Mesendoderm (in vitro differentiated cells): Measurements from ENCODE around the gene TSPYL2. TPM values are rescaled to one million over a fixed set of nuclear protein-coding genes. Genes with fewer than 3 reads are reported as not detected.

ENCODE experiments used
- DNase-seq: peaks from one replicate; pipeline ENCODE4 v3.0.0; 2013
- H2AK5ac ChIP-seq: 2 replicates; pipeline ENCODE4 v1.6.1; 2013; ENCODE audit warnings: low read length, inconsistent platforms
- H2BK120ac ChIP-seq: 2 replicates; pipeline ENCODE4 v1.6.1; 2013; ENCODE audit warnings: low read depth, mild to moderate bottlenecking, low read length, moderate library complexity, mixed read lengths
- H2BK15ac ChIP-seq: replicated peaks from 2 replicates; pipeline ENCODE4 v1.6.1; 2013; ENCODE audit warnings: low read depth, mild to moderate bottlenecking, moderate library complexity
- H2BK5ac ChIP-seq: 2 replicates; pipeline ENCODE4 v1.6.1; 2013; ENCODE audit warnings: low read length, inconsistent platforms
- H3K18ac ChIP-seq: 2 replicates; pipeline ENCODE4 v1.6.1; 2013; ENCODE audit warnings: mild to moderate bottlenecking, low read length, mixed read lengths
- H3K23ac ChIP-seq: one replicate; pipeline ENCODE4 v1.6.1; 2013; ENCODE audit warnings: low read length
- H3K27ac ChIP-seq: 2 replicates; pipeline ENCODE4 v1.5.1; 2013; ENCODE audit warnings: low read depth, mild to moderate bottlenecking, inconsistent platforms, low read length, moderate library complexity
- H3K27me3 ChIP-seq: 2 replicates; pipeline ENCODE4 v1.6.1; 2013; ENCODE audit warnings: low read length, control low read depth, mild to moderate bottlenecking, inconsistent platforms; ENCODE audit not compliant: insufficient read depth, poor library complexity
- H3K36me3 ChIP-seq: 2 replicates; pipeline ENCODE4 v1.6.1; 2013; ENCODE audit warnings: low read length, inconsistent platforms; ENCODE audit not compliant: control insufficient read depth, insufficient read depth
- H3K4ac ChIP-seq: one replicate; pipeline ENCODE4 v1.6.1; 2013; ENCODE audit warnings: low read depth, mild to moderate bottlenecking, low read length, moderate library complexity
- H3K4me1 ChIP-seq: 2 replicates; pipeline ENCODE4 v1.6.1; 2013; ENCODE audit warnings: low read depth, low read length, inconsistent platforms; ENCODE audit not compliant: control insufficient read depth
- H3K4me2 ChIP-seq: 2 replicates; pipeline ENCODE4 v1.6.1; 2013; ENCODE audit warnings: low read length
- H3K4me3 ChIP-seq: 2 replicates; pipeline ENCODE4 v1.5.1; 2013; ENCODE audit warnings: mild to moderate bottlenecking, low read length
- H3K56ac ChIP-seq: one replicate; pipeline ENCODE4 v1.6.1; 2013; ENCODE audit warnings: low read length
- H3K79me1 ChIP-seq: 2 replicates; pipeline ENCODE4 v1.6.1; 2013; ENCODE audit warnings: low read length, inconsistent platforms
- H3K79me2 ChIP-seq: 2 replicates; pipeline ENCODE4 v1.6.1; 2013; ENCODE audit warnings: mild to moderate bottlenecking, low read length; ENCODE audit not compliant: control insufficient read depth, insufficient read depth
- H3K9ac ChIP-seq: 2 replicates; pipeline ENCODE4 v1.6.1; 2013; ENCODE audit warnings: low read length, inconsistent platforms
- H4K5ac ChIP-seq: one replicate; pipeline ENCODE4 v1.6.1; 2013; ENCODE audit warnings: low read length
- H4K8ac ChIP-seq: one replicate; pipeline ENCODE4 v1.6.1; 2013; ENCODE audit warnings: low read depth, mild to moderate bottlenecking, control low read depth, low read length, moderate library complexity
- WGBS: extraction: QIAGEN DNeasy Blood & Tissue Kit; methylation state at CpG from one replicate; pipeline ENCODE4 v1.1.7; 2013; ENCODE audit warnings: low lambda C conversion rate, missing lambda C conversion rate; ENCODE audit not compliant: insufficient coverage; ENCODE audit errors: extremely low coverage; 5-methylcytosine and 5-hydroxymethylcytosine counted together
- small RNA-seq: library from polyadenylated mRNA; stranded (forward); fragments of <200 nt; extraction: miRNeasy Mini kit (QIAGEN cat#:217004); gene quantifications from one replicate; pipeline ENCODE3, GENCODE V24; 2013; ENCODE audit not compliant: insufficient read depth

Gene TSPYL2

GRCh38 chrX:53133400-53133799 is 51.2 kb downstream of the TSPYL2 start:
- Histone ChIP-seq H4K8ac (no peak overlapping the region), H2BK5ac (no peak overlapping the region), H4K5ac (no peak overlapping the region), H2BK15ac (no peak overlapping the region), H3K56ac (no peak overlapping the region), H3K27ac (no peak overlapping the region), H3K4me2 (no peak overlapping the region), H3K79me1 (no peaks in the 10 kb centered on the region), H3K4ac (no peak overlapping the region), H3K79me2 (no peaks in the 10 kb centered on the region), H2AK5ac (no peak overlapping the region), H2BK120ac (no peak overlapping the region), H3K36me3 (no peaks in the 10 kb centered on the region), H3K9ac (no peak overlapping the region), H3K23ac (no peak overlapping the region), H3K4me1 (no peaks in the 10 kb centered on the region), H3K27me3 (no peaks in the 10 kb centered on the region), H3K18ac (no peak overlapping the region), H3K4me3 (no peak overlapping the region)
- no CpG with 5 or more reads among the region's 4 CpGs for WGBS
- no peak for DNase-seq

DNA sequence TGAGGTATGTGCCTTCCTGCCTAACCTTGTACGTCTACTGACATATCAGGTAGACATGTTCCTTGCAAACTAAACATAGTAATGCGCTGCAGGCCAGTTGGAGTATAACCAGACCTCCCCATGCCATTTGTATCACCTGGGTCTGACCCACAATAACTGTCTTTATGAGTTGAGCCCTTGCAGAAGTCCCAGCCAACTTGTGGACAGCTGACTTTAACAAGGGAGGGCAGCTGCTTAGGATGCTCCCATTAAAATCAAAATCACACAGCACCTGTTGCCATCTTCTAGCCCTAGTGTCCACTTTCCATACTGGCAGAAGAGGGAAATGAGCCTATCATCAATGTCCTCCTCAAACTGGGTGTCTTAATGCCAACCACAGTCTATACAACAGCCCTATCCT is 53.4 kb downstream of the TSPYL2 start:
- H3K18ac ChIP-seq = no peak overlapping the region
- H3K4me3 ChIP-seq = no peak overlapping the region
- no peaks in the 10 kb centered on the region for H3K4me1 ChIP-seq
- H3K27ac ChIP-seq = no peak overlapping the region
- H3K79me1 ChIP-seq = no peaks in the 10 kb centered on the region
- no peaks in the 10 kb centered on the region for H3K79me2 ChIP-seq
- H3K23ac ChIP-seq = no peak overlapping the region
- no peak overlapping the region for H4K8ac ChIP-seq
- WGBS = no CpG with 5 or more reads among the region's 2 CpGs
- no peaks in the 10 kb centered on the region for H3K27me3 ChIP-seq
- no peaks in the 10 kb centered on the region for H3K36me3 ChIP-seq
- no peak overlapping the region for H2BK5ac ChIP-seq
- no peak overlapping the region for H2BK15ac ChIP-seq
- no peak overlapping the region for H3K9ac ChIP-seq
- no peak for DNase-seq
- no peak overlapping the region for H3K56ac ChIP-seq
- no peak overlapping the region for H3K4me2 ChIP-seq
- no peak overlapping the region for H4K5ac ChIP-seq
- no peak overlapping the region for H2AK5ac ChIP-seq
- H3K4ac ChIP-seq = no peak overlapping the region
- H2BK120ac ChIP-seq = no peak overlapping the region

Small RNA genes within 50 kb of the gene (small RNA-seq; reads per million reads assigned to genes)
- gene AL591212.2 = not detected
